Fibroblast of skin of right quadriceps (primary cell): ENCODE results near the gene PAX4.

ENCODE experiments used
- DNase-seq: peaks from one replicate; pipeline ENCODE4 v3.0.0-alpha.2; 2013

Gene PAX4, protein sequence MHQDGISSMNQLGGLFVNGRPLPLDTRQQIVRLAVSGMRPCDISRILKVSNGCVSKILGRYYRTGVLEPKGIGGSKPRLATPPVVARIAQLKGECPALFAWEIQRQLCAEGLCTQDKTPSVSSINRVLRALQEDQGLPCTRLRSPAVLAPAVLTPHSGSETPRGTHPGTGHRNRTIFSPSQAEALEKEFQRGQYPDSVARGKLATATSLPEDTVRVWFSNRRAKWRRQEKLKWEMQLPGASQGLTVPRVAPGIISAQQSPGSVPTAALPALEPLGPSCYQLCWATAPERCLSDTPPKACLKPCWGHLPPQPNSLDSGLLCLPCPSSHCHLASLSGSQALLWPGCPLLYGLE

DNA sequence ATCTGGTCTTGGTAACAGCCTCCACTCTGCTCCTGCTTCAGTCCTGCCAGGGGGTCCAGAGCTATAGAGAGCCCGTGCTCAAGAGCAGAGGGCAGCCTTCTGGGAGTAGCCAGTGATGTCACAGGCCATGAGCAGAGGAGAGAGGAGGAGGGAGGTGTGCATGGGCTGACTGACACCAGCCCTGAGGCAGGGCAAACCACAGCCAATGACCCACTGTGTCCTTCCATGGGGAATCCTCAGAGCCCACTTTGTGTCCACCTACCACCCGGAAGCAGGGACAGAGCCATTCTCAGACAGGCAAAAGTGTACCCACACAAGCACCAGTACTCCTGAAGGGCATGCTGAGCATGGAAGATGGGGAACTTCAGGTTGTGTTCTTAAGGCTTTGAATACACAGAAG is at the start of gene PAX4:
PAX4 (minus strand) TSS at position 101 of the 400 bp plus-strand sequence. CDS start 2,214 bp downstream, outside the sequence.
- DNase-seq = no peak

DNA sequence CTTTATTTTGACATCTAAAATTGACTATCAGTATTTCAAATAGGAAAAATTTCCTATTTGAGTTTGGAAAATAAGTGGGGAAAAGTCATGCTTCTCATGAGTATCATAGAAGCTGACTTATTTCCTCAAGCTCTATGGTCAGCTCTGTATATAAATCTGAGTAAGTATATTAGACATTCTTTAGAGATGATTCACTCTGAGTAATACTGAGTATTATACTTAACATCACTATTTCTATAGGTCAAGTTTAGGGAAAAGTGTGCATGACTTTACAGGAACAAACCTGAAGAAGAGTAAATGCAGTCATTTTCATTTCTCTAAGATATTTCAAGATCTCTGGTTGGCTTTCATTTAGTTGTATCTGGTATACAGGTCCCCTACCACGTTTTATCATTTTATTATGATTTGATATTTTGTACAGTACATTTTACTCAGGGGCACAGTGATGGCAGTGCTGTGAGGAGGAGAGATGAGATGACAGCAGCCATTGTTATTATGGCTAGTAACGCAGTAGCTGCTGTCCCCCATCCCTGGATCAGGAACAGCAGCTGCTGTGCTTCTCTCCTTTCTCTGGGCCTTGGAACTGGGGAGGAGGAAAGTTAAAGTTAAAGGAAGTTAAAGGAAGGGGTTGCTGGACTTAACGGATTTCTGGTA is 49.2 kb upstream of the PAX4 start:
- DNase-seq = peak; percentile 78

DNA sequence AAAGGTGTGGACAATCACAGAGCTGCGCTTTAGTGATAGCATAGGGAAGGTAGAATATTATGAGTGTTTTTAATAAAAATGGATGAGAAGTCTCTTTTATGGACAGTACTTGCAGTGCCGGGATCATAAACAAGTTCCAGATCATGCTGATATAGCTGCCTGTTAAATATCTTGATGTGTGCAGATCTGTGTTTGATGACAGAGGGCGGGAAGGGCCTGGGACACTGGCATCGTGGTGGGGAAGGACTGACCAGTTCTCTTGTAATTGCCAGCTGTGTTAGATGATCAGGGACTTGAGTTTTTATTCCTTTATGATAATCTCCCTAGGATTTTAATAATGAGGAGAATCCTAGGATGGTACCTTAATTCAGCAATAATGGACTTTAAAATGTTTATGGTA is 48.7 kb upstream of the PAX4 start:
- no peak for DNase-seq

DNA sequence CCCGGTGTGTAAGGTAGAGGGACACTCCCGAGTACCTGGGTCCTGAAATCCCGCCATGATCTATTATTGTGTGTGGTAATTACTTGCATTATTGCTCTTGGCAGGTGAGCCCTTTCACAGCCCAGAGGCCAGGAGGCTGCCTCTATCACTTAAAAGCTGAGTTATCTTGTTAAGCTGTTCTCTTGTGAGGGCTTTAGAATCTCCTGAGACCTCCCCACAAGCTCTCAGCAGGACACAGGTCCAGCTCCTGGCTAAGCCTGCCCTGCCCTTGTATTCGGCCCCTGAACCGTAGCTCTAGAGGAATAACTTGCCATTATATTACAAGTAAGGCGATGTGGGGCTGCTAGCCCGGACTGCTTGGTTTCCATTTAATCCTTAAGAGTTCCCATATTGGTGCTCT is 48.0 kb upstream of the PAX4 start:
- DNase-seq = no peak

DNA sequence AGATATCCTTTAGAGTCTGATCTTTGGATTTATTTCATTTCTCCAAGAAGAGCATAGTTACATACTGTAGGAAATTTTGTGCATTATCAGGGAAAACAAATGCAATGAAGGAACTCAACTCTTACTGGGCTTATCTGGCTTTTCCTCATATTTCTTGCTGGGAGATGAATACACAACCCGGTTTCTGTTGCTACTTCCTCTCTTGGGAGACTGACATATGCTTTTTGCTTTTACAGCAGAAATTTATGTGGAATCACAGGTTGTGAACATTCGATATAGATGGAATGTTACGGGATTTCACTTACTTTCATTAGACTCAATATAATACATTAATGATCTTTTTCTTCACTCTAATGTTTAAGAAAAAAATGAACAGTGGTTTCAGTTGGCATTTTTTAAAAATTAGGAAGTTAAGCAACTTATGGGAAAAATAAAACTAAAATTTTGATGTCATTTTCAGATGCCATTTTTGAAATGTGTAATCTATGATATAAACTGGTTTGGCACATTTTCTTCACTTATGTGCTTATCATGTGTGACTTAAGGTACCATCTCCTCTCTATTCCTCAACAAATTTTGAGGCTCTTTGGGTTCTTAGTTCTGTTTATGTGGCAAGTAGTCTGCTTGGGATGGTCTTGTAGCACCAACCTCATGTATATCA is 41.2 kb upstream of the PAX4 start:
- DNase-seq = no peak

DNA sequence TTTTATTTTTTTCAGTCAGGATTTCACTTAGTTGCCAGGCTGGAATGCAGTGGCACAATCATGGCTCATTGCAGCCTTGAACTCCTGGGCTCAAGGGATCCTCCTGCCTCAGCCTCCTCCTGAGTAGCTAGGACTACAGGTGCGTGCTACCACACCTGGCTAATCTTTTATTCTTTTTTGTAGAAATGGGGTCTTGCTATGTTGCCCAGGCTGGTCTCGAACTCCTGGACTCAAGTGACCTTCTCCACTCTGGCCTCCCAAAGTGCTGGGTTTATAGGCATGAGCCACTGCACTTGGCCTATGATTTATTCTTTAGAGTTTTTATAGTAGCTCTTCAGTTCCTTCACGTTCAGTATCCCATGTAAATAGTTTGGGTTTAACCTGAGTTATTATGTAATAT is 39.6 kb upstream of the PAX4 start:
- no peak for DNase-seq

DNA sequence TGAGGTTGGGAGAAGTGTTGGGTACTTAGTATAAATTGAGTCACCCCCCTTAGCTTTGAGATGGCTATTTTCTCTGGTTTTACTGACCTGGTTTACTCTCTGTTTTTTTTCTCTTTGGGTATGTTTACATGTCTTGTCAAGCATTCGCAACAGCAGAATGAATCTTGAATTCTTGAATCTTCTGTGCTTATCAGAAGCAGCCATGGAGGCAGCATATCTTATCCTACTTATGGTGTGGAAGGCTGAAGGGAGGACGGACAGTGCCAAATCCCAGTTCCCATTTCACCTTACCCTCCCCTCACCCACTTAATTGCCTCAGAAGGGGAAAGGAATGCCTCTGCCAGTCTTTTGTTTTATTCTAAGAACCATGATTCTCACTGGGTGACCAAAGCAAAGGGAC is 37.8 kb upstream of the PAX4 start:
- no peak for DNase-seq

DNA sequence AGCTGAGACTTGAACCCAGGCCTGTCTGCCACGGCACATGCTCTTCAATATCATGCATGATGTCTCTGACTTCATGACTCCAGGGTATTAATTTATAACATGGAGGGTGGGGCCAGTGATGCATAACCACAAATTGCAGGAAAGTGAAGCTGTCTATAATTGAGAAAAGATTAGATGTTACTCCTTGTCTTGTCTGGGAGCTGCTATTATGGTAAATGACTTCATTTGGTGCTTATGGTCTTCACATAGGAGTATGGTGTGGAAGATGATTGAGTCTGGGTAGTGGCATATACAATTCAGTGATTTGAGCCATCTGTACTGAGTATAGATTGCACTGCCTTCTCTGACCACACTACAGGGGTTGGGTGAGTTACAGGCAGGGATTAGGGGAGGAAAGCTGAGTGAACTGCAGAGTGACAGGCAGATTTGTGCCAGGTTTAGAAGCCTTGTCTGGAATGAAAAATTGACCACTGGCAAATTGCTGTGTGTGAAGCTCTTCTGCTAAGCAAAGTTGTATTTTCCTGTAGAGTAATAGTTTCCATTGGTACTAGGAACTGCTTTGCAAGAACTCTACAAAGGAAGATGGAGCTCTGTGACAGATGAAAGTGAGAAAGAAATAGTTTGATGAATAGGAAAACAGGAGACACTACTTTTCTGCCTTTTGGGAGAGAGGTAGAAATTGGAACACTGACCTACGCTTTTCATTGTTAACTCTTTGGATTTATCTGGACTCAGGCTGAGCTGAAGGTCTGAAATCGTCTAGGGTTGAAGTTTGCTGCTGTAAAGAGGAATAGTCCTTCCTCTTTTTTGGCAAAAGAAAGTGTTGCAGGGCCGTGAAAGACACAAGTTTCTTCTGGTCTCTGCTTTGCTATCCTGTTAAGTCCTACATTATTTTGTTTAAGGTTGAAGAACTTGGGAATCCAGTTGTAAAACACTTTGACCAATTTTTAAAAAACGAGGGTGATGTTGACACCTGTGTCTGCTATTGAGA is 36.8 kb upstream of the PAX4 start:
- DNase-seq = peak; percentile 18

DNA sequence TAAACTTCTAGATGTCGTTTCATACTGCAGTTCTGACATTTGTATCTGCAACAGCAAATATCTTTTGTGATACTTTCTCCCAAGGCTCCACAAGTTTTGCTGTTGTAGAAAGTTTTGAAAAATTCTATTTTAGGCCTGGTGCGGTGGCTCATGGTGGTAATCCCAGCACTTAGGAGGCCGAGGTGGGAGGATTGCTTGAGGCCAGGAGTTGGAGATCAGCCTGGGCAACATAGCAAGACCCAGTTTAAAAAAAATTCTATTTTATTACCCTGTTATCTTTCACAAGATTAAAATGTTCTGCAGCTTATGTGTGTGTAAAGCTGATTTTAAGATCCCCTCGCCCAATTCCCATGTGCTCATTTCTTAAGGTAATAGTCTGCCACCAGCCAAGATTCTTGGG is 35.5 kb upstream of the PAX4 start:
- no peak for DNase-seq

DNA sequence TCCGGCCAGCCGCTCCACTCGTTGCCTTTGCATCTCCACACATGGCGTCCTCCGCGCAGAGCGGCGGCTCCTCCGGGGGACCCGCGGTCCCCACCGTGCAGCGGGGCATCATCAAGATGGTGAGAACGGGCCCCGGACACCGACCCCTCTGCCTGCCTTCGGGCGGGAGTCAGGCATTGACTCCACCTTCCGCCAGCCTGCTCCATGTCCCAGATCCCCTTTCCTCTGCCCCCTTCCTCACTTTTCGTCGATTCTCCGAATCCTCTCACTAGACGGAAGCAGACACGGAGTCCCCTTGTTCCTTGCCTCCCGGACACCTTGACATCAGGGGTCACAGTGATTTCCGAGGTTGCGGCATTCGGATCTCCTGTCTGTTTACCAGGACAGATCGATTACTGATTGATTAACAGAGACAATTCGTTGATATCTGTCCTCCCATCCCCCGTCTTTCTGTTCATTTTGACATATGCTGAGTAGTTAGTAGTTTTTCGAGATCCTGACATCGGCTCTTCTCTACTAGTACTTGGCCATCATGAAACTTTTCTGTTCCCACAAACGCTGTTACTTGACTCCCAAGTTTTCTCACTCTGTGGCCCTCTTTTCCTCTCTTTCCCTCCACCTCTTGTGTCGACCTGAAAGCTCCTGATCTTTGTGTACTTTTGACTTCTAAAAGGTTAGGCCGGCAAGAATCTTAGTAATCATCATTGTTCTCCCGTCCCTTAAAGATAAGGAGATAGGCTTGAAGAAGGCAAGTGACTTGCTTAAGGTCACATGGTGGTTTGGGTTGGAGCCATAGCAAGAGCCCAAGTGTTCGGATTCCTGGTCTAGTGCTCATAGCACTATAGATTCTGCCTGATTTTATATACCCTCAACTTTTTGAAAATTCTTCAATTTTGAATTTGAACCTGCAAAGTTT is 34.6 kb upstream of the PAX4 start:
- peak; percentile 28 for DNase-seq

DNA sequence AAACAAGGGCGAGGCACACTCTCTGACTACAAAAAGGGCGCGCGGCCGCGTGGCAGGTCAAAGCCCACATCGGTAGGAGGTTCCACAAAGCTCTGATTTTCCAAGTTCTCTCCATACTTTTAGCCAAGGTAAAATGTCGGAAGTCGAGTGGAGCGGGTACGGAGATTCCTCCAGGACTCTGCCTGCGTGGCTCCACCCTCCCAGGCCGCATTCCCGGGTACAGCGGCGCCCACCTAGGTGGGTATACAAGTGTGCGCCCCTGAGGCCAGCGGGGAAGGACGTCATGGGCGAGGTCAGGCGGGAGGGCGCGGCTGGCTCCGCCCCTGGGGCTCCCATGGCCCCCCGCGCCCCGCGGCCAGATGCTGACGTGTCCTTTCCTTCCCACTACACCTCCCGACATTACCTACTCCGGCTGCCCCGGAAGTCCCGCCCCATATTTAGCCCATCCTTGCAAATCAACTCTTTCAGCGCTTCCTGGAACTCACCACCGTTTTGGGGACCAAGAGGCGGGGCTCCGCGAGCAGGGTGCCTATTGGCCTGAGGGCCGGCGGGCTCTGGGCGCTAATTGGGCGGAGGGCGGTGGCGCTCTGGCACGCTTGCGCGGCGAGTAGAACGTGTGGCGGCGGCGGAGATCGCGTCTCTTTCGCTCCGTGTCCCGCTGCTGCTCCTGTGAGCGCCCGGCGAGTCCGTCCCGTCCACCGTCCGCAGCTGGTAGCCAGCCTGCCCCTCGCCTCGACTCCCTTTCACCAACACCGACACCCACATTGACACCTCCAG is 33.8 kb upstream of the PAX4 start, which contains the start of gene SND1:
SND1 (plus strand) TSS at position 639 of the 777 bp plus-strand sequence. CDS start 180 bp downstream, outside the sequence.
- DNase-seq = peak; percentile 100

DNA sequence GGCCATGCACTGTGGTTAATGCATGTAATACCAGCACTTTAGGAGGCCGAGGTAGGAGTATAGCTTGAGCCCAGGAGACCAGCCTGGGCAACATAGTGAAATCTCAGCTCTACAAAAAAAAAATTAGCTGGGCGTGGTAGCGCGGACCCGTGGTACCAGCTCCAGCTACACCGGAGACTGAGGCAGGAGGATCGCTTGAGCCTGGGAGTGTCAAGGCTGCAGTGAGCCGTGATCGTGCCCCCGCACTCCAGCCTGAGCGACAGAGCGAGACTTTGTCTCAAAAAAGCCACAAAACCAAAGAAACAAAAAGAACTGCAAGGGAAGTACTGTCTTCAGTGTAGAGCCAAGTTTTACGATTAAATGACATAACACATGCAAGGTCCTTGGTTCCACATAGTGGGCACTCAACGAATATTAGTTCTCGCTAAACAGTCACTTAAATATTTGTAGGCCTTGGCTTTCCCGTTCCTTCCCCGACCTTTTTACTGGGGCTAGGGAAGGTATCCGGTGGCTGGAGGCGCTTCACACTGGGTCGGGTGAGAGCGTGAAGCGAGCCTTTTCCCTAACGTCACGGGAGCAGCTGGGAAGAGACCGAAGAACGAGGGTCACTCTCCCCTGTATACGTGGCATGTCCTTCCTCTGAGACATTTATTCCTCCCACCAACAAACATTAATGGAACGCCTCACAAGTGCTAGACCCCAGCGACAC is 33.1 kb upstream of the PAX4 start:
- no peak for DNase-seq

DNA sequence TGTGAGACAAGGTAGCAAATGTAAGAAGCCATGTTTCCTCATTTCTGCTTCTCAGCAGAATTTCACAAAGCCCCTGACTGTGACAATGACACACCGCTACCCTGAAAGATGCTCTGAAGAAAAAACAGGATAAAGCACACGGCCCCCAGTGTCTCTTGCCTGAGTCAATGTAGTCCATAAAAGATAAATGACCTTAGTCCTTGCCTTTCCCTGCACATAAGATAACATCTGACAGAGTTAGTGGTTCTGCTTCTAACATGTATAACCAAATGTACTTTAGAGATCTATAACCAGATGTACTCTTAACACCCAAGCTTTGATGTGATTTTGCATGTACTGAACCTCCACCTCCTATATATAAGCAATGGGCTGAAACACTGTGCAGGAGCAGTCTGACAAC is 31.0 kb upstream of the PAX4 start:
- no peak for DNase-seq

DNA sequence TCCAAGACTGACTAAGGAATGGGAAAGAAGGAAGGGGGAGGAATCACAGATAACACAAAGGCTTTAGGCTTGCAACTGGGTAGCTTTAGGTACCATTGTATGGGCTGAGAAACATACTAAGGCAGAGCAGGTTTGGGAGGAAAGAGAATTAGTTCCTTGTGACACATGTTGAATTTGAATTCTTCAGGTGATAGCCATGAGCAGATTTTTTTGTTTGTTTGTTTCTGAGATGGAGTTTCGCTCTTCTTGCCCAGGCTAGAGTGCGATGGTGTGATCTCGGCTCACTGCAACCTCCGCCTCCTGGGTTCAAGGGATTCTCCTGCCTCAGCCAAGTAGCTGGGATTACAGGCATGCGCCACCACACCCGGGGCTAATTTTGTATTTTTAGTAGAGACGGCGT is 29.7 kb upstream of the PAX4 start:
- no peak for DNase-seq

DNA sequence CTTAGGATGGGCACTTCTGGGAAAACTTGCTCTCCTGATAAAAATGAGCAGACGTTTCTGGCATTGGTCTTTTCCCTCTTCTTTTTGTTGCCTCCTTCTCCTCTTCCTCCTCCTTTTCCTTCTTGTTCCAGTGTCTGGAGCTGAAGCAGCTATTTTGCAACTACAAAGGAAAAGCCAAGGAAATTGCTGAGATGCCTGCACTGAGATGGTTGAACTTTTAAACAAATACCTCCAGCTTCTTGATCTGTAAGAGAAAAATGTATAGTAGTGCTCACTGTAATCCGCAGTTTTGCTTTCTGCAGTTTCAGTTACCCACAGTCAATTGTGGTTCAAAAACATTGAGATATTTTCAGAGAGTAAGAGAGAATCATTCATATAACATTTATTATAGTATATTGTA is 26.5 kb upstream of the PAX4 start:
- no peak for DNase-seq

DNA sequence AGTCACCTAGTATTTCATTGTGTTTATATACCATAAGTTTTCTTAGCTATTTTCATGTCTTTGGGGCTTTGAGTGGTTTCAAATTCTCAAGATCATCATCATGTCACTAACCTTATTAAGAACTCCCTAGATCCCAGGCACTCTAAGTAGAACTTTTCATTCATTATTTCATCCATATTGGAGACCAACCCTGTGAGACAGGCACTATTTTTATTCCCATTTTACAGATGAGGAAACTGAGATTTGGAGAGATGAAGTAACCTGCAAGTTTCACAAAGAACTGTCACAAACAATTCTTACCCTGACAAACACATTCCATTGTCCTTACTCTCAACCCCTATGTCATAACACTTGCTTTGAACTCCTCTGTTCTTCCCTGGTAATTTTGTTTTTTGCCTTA is 20.3 kb upstream of the PAX4 start:
- DNase-seq = no peak

DNA sequence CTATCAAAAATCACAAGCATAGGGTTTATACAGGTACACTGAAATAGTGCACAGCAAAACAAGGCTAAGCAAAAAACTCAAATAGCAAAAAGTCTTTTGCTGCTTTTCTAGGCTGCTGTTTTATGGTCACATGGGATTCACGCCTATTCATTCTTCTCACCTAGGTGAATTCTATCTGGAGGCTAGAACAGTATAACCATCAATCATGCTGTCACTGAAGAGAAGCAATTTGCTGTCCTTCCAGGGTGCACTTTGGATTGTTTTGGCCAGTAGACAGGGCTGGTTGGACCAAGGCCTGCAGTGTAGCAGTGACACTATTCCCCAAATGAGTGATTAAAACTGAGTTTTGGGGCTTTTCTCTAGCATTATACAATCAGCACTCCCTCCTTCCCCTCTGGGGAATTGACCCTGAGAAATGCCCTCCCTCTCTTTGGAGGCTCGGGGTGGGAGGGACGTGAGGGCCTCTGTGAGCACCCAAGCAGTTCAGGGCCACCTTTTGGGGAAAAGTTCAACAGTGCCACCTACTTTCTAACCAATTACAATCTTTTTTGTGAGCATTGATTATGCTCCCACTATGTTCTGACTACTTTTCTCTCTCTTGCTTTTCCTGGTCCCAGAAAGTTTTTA is 17.8 kb upstream of the PAX4 start:
- no peak for DNase-seq

DNA sequence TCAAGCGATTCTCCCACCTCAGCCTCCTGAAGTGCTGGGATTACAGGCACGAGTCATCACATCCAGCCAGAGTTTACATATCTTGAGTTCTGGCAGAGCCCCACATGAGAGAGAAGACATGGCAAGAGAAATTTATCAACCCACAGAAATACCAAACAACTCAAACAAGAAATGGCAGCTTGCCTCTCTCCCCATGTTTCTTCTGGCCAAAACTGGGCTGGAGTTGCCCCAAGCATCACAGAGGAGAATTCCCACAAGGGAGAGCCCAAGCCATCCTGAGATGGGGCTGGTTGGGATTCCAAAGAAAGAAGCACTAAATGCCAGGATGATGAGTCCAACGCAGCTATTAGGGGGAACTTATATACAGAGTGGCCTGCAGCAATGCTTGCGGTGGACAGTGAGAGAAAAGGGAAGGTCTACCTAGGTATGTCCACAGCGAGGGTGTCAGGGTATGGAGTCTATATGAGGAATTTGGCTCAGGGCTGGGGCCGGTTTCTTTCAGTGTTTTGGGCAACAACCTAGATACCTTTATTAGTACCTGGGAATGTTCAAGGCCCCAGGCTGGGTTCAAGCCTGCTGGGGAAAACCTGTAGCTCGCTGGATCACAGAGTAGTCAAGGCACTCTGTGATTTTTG is 14.5 kb upstream of the PAX4 start:
- DNase-seq = peak; percentile 87

DNA sequence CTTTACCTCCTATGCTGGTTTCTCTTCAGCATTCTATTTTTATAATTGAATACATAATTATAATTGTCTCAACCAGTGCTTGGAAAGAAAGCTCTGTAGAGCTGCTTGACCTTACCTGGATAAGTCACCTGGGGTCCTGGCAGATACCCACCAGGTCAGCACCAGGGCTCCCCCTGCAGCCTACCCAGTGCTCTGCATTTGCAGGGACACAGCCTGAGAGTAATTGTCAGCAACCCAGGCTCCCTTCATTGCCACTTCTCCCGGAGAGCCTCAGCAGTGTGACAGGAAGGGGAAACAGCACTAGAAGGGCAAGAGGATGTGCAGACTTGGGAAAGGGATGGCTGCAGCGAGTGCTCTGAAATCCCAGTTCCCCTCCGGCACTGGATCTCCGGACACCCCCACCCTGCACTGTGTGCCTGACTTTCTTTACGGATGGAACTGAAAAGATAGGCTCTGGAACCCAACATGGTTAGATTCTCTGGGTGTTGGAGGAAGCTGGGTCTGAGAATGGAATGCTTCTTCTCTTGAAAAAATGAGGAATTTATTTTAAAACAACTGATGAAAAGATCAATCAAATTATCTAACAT is 11.4 kb upstream of the PAX4 start:
- no peak for DNase-seq
